Measurements from ENCODE around the gene MEIOC. TPM values are rescaled to one million over a fixed set of nuclear protein-coding genes. Genes with fewer than 3 reads are reported as not detected.

MEIOC gene
- total RNA-seq, 1 donor from 2014 or later = 0.91 TPM

DNA sequence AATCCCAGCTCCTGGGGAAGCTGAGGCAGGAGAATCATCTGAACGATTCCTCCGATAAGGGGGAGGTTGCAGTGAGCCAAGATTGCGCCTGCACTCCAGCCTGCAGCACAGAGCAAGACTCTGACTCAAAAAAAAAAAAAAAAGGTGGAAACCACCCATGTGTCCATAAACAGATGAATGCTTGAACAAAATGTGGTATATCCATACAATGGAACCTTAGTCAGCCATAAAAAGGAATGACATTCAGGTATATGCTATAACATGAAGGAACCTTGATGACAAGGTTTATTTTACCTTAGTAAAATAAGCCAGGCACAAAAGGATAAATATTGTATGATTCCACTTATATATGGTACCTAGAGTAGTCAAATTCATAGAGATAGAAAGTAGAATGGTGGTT lies 2.9 kb upstream of the MEIOC start:
- H3K4me1 Mint-ChIP-seq = peaks cover 2% of the 10 kb centered on the region
- TF ChIP-seq, protein P1, sequence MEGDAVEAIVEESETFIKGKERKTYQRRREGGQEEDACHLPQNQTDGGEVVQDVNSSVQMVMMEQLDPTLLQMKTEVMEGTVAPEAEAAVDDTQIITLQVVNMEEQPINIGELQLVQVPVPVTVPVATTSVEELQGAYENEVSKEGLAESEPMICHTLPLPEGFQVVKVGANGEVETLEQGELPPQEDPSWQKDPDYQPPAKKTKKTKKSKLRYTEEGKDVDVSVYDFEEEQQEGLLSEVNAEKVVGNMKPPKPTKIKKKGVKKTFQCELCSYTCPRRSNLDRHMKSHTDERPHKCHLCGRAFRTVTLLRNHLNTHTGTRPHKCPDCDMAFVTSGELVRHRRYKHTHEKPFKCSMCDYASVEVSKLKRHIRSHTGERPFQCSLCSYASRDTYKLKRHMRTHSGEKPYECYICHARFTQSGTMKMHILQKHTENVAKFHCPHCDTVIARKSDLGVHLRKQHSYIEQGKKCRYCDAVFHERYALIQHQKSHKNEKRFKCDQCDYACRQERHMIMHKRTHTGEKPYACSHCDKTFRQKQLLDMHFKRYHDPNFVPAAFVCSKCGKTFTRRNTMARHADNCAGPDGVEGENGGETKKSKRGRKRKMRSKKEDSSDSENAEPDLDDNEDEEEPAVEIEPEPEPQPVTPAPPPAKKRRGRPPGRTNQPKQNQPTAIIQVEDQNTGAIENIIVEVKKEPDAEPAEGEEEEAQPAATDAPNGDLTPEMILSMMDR (IDR thresholded peaks at IDR 0.05) = no peak
- no peaks in the 10 kb centered on the region for H3K36me3 Mint-ChIP-seq (ENCODE audit: low read depth)
- H3K9me3 Mint-ChIP-seq = no peaks in the 10 kb centered on the region
- DNase-seq (no peak), ATAC-seq (ENCODE audit: low read depth) (no peak)
- CTCF ChIA-PET = no interaction called here
- H3K4me3 Mint-ChIP-seq = no peak overlapping the region
- peaks cover 22% of the 10 kb centered on the region for H3K27me3 Mint-ChIP-seq
- no peak overlapping the region for H3K27ac Mint-ChIP-seq
- intact Hi-C loops (cut with micrococcal nuclease) = no loop called here
- POLR2A ChIA-PET = no interaction called here

DNA sequence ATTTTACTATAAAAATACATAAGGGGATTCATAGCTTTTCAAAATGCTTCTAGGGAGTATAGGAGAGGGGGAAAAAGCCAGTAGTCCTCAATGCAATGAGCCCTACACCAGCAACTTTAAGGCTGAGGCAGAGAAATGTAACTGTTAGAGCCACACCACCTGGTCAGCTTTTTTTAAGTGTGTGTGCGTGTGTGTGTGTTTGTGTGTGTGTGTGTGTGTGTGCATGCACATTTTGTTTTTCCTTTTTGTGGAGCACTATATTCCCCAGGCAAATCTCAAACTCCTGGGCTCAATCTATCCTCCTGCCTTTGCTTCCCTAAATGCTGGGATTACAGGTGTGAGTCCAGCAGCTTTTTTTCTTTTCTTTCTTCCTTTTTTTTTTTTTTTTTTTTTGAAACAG lies 2.3 kb upstream of the MEIOC start:
- Mint-ChIP-seq H3K4me3 (no peak overlapping the region), H3K27me3 (peaks cover 22% of the 10 kb centered on the region), H3K9me3 (no peaks in the 10 kb centered on the region), H3K27ac (no peak overlapping the region), H3K36me3 (ENCODE audit: low read depth) (no peaks in the 10 kb centered on the region), H3K4me1 (peaks cover 2% of the 10 kb centered on the region)
- ChIA-PET POLR2A (no interaction called here), CTCF (no interaction called here)
- ATAC-seq (ENCODE audit: low read depth) (no peak), DNase-seq (no peak)
- TF ChIP-seq, protein P1 (IDR thresholded peaks at IDR 0.05) = no peak
- intact Hi-C loops (cut with micrococcal nuclease) = no loop called here

DNA sequence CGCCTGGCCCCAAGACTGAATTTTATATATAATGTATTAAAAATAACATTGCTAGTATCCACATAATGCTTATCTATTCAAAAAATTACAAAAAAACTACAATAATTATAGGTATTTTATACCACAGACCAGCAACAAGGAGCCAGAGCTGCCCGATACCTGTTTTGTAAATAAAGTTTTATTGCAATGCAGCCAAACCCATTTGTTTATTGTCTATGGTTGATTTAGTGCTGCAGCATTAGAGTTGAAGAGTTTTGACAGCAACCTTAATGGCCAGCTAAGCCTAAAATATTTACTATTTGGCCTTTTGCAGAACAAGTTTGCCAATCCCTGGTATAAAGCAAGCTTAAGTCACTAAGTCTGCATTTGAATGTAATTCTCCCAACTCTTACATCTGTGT lies 5.6 kb downstream of the MEIOC start:
- TF ChIP-seq, protein P1 (IDR thresholded peaks at IDR 0.05) = no peak
- ChIA-PET CTCF (no interaction called here), POLR2A (no interaction called here)
- Mint-ChIP-seq H3K4me3 (no peak overlapping the region), H3K4me1 (no peaks in the 10 kb centered on the region), H3K27me3 (peaks cover 5% of the 10 kb centered on the region), H3K9me3 (no peaks in the 10 kb centered on the region), H3K36me3 (ENCODE audit: low read depth) (no peaks in the 10 kb centered on the region), H3K27ac (no peak overlapping the region)
- intact Hi-C loops (cut with micrococcal nuclease) = no loop called here
- DNase-seq (no peak), ATAC-seq (ENCODE audit: low read depth) (no peak)

DNA sequence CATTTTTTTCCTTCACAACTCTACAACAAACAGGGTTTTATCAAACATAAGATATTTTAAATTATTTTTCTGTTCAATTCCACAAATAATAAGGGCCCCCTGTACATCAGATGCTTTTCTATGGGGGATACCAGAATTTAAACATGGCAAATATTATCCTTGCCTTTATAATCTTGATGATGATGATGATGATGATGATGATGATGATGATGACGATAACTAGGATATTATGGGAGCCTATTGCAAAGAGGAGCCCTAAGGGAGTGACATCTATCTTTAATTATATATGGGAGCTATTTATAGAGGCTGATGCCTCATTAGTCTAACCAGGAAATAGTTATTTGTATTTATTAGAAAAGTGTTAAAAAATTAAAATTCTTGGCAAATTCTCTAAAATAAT lies 6.8 kb downstream of the MEIOC start:
- H3K36me3 Mint-ChIP-seq (ENCODE audit: low read depth) = no peaks in the 10 kb centered on the region
- no peaks in the 10 kb centered on the region for H3K4me1 Mint-ChIP-seq
- CTCF ChIA-PET = no interaction called here

DNA sequence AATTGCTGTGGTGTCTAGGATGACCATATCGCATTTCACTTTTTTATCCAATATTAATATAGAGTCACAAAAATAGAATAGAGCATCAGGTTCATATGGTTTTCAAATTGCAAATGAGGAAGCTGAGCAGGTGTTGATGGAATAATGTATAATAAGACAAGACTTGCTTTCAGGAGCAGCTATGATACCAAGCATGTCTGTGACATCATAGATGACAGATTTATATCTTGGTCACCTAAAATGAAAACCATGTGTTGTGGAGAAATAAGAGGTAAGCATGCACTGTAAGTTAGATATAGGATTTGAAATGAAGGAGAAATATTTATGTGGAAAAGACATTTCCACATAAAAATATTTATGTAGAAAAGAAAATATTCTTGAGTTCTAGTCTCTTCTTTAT lies 8.6 kb downstream of the MEIOC start:
- POLR2A ChIA-PET = no interaction called here

More for the DNA sequence above, 6.8 kb downstream of the MEIOC start:
- H3K27ac Mint-ChIP-seq = no peak overlapping the region
- H3K9me3 Mint-ChIP-seq = no peaks in the 10 kb centered on the region
- ATAC-seq (ENCODE audit: low read depth) (no peak), DNase-seq (no peak)
- peaks cover 2% of the 10 kb centered on the region for H3K27me3 Mint-ChIP-seq
- POLR2A ChIA-PET = no interaction called here
- intact Hi-C loops (cut with micrococcal nuclease) = no loop called here
- H3K4me3 Mint-ChIP-seq = no peak overlapping the region
- TF ChIP-seq, protein P1 (IDR thresholded peaks at IDR 0.05) = no peak

More for the DNA sequence above, 8.6 kb downstream of the MEIOC start:
- ATAC-seq (ENCODE audit: low read depth) = no peak
- CTCF ChIA-PET = interaction anchor here (0.5 kb wide), 1 partner anchor 132 kb away, joined by 3 read pairs; no protein-coding TSS in a partner anchor
- TF ChIP-seq, protein P1 (IDR thresholded peaks at IDR 0.05) = no peak
- Mint-ChIP-seq H3K36me3 (ENCODE audit: low read depth) (no peaks in the 10 kb centered on the region), H3K4me1 (no peaks in the 10 kb centered on the region), H3K27me3 (peaks cover 2% of the 10 kb centered on the region), H3K4me3 (no peak overlapping the region), H3K9me3 (no peaks in the 10 kb centered on the region), H3K27ac (no peak overlapping the region)
- intact Hi-C loops (cut with micrococcal nuclease) = no loop called here
- no peak for DNase-seq

Data from activated B cell treated with CpG ODN at 0.5 μM for 24 hours (primary cell).